Measurements from ENCODE around the gene PBRM1. TPM values are rescaled to one million over a fixed set of nuclear protein-coding genes. Genes with fewer than 3 reads are reported as not detected.

The PBRM1 gene
- polyA plus RNA-seq, 1 donor: 37.5 TPM

DNA sequence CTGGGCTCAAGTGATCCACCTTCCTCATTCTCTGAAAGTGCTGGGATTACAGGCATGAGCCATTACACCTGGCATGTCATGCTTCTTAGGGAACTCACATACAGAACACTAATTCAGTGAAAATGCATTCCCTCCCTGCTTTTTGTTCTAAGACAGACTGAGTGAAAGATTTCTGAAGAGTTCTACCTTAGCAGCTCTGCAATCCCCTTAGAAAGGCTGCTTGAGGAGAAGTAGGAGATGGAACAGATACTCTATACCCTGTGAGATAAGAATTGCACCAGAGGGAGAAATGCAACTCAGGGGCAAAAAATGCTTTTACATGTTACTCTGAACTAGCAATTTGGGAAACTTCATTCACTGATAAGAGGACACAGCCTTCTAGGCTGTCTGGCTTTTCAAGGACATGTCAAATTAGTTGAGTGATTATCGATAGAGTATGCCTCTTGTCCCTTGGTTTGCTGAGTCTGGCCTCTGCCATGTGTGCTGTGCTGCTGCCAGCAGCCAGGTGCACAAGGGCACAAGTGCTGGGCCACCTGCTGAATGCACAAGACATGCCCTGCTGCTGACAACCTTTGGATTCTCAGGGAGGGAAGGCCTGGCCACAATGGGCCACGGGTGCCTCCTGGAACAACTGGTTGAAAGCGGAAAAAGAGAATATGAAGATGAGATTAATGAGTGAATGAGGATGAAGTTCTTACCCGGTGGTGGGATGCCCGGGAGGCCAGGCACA is 131.5 kb downstream of the PBRM1 start:
- H3K36me3 ChIP-seq (ENCODE audit: control insufficient read depth, insufficient read depth, low read length): peaks cover 75% of the 10 kb centered on the region
- DNase-seq: no peak
- H3K4me1 ChIP-seq (ENCODE audit: control insufficient read depth, insufficient read depth, low read length): no peaks in the 10 kb centered on the region
- H3K9me3 ChIP-seq (ENCODE audit: control insufficient read depth, low read depth, low read length): no peaks in the 10 kb centered on the region
- H3K27me3 ChIP-seq (ENCODE audit: control insufficient read depth, insufficient read depth, low read length): no peaks in the 10 kb centered on the region
- no peak overlapping the region for H3K27ac ChIP-seq (ENCODE audit: low read length)
- 90% methylated on average over 2 of the region's 5 CpGs for WGBS (ENCODE audit: insufficient coverage, low lambda C conversion rate)
- no peak overlapping the region for H3K4me3 ChIP-seq (ENCODE audit: low read length)

DNA sequence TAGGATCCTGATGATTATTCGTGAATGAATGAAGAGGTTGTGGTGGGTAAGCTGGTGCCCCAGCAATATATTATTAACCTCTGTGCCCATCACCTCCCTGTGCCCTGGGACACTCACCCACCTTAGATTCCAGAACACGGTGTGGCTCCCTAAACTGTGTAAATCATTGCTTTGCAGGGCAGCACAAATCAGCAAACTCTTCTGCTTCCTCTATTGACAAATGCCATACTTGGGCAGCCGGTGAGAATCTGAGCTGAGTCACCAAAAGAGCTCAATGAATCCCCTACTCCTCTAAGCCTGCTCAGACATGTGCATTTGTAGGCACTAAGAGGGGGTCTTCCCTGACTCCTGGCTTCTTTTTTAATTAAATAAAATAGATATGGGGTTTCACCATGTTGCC is 133.6 kb downstream of the PBRM1 start:
- DNase-seq: no peak
- Histone ChIP-seq H3K4me1 (ENCODE audit: control insufficient read depth, insufficient read depth, low read length) (no peaks in the 10 kb centered on the region), H3K36me3 (ENCODE audit: control insufficient read depth, insufficient read depth, low read length) (peaks cover 68% of the 10 kb centered on the region), H3K9me3 (ENCODE audit: control insufficient read depth, low read depth, low read length) (no peaks in the 10 kb centered on the region), H3K4me3 (ENCODE audit: low read length) (no peak overlapping the region), H3K27ac (ENCODE audit: low read length) (no peak overlapping the region), H3K27me3 (ENCODE audit: control insufficient read depth, insufficient read depth, low read length) (no peaks in the 10 kb centered on the region)
- no CpG with 5 or more reads among the region's 3 CpGs for WGBS (ENCODE audit: insufficient coverage, low lambda C conversion rate)

DNA sequence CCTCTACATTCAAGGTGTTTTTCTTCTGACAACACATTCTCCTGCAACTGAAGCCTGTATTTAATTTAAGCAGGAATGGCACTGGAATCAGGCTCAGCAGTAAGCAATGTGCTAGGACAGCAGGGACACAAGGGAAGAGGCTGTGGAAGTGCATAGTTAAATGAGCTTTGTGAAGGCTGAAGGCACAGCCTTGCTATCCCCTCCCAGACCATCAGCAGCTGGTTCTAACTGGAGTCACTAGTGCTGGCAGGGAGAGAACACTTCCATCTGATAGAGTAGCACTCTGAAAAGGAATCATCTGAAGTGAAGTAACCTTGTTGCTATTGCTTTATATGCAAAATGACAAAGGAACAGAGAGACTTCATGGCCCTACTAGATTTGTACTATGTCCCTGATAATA is 134.6 kb downstream of the PBRM1 start:
- H3K36me3 ChIP-seq (ENCODE audit: control insufficient read depth, insufficient read depth, low read length): peaks cover 64% of the 10 kb centered on the region
- H3K27me3 ChIP-seq (ENCODE audit: control insufficient read depth, insufficient read depth, low read length): no peaks in the 10 kb centered on the region
- DNase-seq: no peak
- no peak overlapping the region for H3K4me3 ChIP-seq (ENCODE audit: low read length)
- no peak overlapping the region for H3K27ac ChIP-seq (ENCODE audit: low read length)
- H3K9me3 ChIP-seq (ENCODE audit: control insufficient read depth, low read depth, low read length): no peaks in the 10 kb centered on the region
- no peaks in the 10 kb centered on the region for H3K4me1 ChIP-seq (ENCODE audit: control insufficient read depth, insufficient read depth, low read length)

DNA sequence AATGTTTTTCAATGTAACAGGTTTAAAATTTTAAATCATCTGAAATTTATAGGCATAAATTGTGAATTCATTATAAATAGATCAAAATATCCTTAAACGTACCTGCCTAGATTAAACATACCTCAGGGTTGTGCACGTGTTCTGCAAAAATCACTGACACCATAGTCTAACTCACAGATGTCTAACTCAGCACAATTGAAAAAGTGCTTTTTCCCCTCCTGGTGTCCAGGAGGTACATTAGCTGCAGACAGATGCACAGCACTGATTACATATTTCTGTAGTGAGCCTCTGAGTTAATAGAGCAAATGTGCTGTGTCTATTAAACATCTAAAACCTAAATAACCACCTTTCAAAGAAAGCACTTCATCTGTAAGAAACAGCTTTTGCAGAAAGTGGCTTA is 138.6 kb downstream of the PBRM1 start:
- DNase-seq: no peak
- Histone ChIP-seq H3K9me3 (ENCODE audit: control insufficient read depth, low read depth, low read length) (no peaks in the 10 kb centered on the region), H3K4me1 (ENCODE audit: control insufficient read depth, insufficient read depth, low read length) (no peaks in the 10 kb centered on the region), H3K4me3 (ENCODE audit: low read length) (no peak overlapping the region), H3K27ac (ENCODE audit: low read length) (no peak overlapping the region), H3K36me3 (ENCODE audit: control insufficient read depth, insufficient read depth, low read length) (peaks cover 45% of the 10 kb centered on the region), H3K27me3 (ENCODE audit: control insufficient read depth, insufficient read depth, low read length) (no peaks in the 10 kb centered on the region)
- WGBS (ENCODE audit: insufficient coverage, low lambda C conversion rate): no CpG with 5 or more reads among the region's 2 CpGs

DNA sequence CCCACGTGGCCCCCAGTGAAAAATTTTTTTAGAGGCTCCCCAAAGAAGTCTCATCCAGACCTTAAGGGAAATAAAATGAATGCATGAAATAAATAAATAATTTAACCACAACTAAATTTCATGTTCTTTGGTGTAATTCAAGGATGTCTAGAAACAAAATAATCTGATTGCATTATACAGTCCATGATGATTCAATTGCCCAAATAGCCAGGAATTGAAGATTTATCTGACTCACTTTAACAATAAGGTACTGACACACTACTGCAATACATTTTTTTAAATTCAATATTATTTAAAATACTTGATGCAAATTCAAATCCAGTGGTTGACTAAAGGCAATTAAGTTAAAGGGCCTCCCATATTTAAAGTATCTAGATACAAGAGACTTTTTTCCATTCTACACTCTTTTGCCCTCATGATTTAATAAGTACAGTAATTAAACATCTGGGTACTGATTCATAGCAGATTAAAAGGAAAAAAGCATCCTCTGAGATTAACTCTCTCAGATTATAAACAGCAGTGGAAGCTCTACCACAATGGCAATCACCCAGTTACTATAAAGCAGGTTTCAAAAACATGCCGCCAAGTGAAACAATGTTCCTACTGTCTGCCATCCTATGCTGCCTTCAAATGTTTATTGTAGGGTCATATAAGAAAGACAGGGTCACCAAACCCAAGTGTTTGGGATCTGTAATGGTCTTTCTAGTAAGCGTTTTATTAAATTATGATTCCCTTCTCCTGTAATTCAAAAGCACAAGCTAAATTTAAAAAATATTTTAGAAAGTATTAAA is 139.4 kb downstream of the PBRM1 start:
- no peak overlapping the region for H3K27ac ChIP-seq (ENCODE audit: low read length)
- WGBS (ENCODE audit: insufficient coverage, low lambda C conversion rate): 71% methylated on average over 1 of the region's 3 CpGs
- no peaks in the 10 kb centered on the region for H3K4me1 ChIP-seq (ENCODE audit: control insufficient read depth, insufficient read depth, low read length)
- H3K36me3 ChIP-seq (ENCODE audit: control insufficient read depth, insufficient read depth, low read length): peaks cover 38% of the 10 kb centered on the region
- H3K9me3 ChIP-seq (ENCODE audit: control insufficient read depth, low read depth, low read length): no peaks in the 10 kb centered on the region
- H3K27me3 ChIP-seq (ENCODE audit: control insufficient read depth, insufficient read depth, low read length): no peaks in the 10 kb centered on the region
- no peak overlapping the region for H3K4me3 ChIP-seq (ENCODE audit: low read length)
- DNase-seq: no peak

DNA sequence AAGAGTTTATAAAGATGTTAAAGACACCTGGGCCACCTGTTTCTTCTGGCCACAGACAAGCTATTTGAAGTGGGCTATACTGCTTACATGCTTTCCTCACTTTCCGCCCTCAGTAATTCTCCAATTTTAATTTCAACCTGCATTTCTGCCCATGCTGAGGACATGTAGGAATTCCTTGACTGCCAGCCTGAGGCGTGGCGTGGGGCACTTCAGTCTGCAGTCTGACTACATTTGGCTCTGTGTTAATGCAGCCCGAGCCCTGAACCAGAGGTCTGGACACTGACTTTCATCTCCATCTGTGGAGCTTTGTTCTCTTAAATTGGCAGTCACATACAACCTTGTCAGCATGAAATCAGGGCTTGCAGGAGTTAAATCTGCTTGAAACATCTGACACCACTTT is 140.8 kb downstream of the PBRM1 start:
- peaks cover 32% of the 10 kb centered on the region for H3K36me3 ChIP-seq (ENCODE audit: control insufficient read depth, insufficient read depth, low read length)
- no peak for DNase-seq

DNA sequence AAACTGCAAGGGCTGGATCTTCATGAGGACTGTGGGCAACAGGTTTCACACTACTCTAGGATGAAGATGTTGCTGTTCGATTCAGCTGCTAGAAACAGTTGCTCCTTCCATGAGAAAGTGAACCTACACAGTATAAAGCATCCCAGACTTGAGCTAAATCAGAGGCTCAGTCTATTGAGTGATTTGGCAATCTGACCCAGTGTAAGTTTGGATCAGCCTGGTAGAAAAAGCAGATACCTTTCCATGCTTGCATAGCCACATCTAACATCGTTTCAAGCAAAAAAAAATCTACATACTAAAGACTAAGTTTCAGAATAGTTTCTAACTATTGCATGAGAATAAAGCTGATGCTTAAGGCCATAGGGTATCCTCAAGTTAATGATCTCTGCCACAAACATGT is 144.7 kb downstream of the PBRM1 start:
- no peak for DNase-seq
- no peaks in the 10 kb centered on the region for H3K9me3 ChIP-seq (ENCODE audit: control insufficient read depth, low read depth, low read length)
- H3K27ac ChIP-seq (ENCODE audit: low read length): no peak overlapping the region
- H3K36me3 ChIP-seq (ENCODE audit: control insufficient read depth, insufficient read depth, low read length): peaks cover 11% of the 10 kb centered on the region
- H3K27me3 ChIP-seq (ENCODE audit: control insufficient read depth, insufficient read depth, low read length): no peaks in the 10 kb centered on the region
- H3K4me1 ChIP-seq (ENCODE audit: control insufficient read depth, insufficient read depth, low read length): peaks cover 12% of the 10 kb centered on the region
- no peak overlapping the region for H3K4me3 ChIP-seq (ENCODE audit: low read length)
- no CpG with 5 or more reads among the region's 2 CpGs for WGBS (ENCODE audit: insufficient coverage, low lambda C conversion rate)

More for the DNA sequence above, 140.8 kb downstream of the PBRM1 start:
- Histone ChIP-seq H3K9me3 (ENCODE audit: control insufficient read depth, low read depth, low read length) (no peaks in the 10 kb centered on the region), H3K27me3 (ENCODE audit: control insufficient read depth, insufficient read depth, low read length) (no peaks in the 10 kb centered on the region), H3K4me1 (ENCODE audit: control insufficient read depth, insufficient read depth, low read length) (no peaks in the 10 kb centered on the region), H3K27ac (ENCODE audit: low read length) (no peak overlapping the region), H3K4me3 (ENCODE audit: low read length) (no peak overlapping the region)
- 86% methylated on average over 1 of the region's 4 CpGs for WGBS (ENCODE audit: insufficient coverage, low lambda C conversion rate)

DNA sequence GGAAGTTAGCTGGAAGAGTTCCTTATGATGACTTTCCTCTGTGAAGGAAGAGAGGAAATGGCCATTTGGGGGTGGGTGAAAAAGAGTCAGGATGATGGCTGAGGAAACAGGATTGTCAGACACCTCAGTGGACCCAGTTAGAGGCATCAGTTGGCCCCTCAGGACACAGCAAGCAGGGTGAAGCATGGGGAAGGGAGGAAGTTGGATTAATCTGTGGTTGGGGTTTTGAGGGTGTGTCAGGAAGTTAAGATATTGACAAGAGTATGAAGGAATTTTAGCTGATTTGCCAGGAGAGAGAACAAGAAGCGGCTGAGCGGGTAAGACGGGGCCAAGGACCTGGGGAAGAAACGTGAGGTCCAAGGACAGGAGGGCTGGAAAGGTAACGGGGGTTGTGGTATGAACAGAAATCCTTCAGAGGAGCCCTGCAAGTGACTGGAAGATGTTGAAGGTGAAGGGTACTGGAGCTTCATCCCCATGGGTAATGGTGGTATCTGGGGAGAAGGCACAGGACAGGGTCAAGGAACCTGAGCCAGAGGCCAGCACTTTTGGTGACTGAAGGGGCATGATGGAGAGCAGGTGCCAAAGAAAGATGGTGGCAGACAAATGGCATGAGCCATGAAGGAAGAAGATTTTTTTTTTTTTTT is 146.6 kb downstream of the PBRM1 start:
- Histone ChIP-seq H3K36me3 (ENCODE audit: control insufficient read depth, insufficient read depth, low read length) (peaks cover 7% of the 10 kb centered on the region), H3K27ac (ENCODE audit: low read length) (no peak overlapping the region), H3K4me3 (ENCODE audit: low read length) (no peak overlapping the region), H3K9me3 (ENCODE audit: control insufficient read depth, low read depth, low read length) (peaks cover 2% of the 10 kb centered on the region), H3K27me3 (ENCODE audit: control insufficient read depth, insufficient read depth, low read length) (no peaks in the 10 kb centered on the region), H3K4me1 (ENCODE audit: control insufficient read depth, insufficient read depth, low read length) (peaks cover 22% of the 10 kb centered on the region)
- no peak for DNase-seq
- 97% methylated on average over 5 of the region's 5 CpGs for WGBS (ENCODE audit: insufficient coverage, low lambda C conversion rate)

DNA sequence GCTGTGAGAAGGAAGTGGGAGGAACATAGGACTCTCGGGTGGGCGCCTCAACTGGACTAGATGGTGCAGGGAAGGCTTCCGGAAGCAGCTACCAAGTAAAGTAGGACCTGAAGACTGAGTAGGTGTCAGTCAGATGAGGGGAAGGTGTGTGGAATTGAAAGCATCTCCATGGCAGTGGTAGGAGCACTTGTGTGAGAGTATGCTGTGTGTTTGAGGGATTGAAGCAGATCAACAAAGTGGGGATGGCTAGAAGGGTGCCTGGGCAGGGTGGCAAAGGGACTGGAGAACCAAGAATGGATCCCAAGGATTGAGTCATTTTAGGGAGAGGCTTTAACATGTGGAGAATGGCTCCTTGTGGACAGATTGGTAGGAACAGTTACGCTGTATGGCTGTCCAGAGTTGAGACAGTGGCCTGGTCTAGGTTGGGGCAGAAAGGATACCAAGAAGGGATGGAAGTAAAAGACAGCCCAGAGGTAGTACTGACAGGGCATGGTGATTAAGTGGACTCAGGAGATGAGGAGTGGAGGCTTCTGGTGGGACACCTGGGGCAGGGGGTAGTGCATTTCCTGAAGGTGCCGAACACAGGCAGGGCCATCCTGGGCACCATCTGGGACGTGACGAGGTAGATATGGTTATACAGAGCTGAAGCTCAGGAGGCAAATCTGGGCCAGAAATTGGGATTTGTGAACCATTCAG is 147.8 kb downstream of the PBRM1 start:
- H3K9me3 ChIP-seq (ENCODE audit: control insufficient read depth, low read depth, low read length): peaks cover 3% of the 10 kb centered on the region
- peaks cover 7% of the 10 kb centered on the region for H3K36me3 ChIP-seq (ENCODE audit: control insufficient read depth, insufficient read depth, low read length)
- WGBS (ENCODE audit: insufficient coverage, low lambda C conversion rate): 10% methylated on average over 2 of the region's 7 CpGs
- H3K27ac ChIP-seq (ENCODE audit: low read length): peak overlapping the region; percentile 64
- H3K4me1 ChIP-seq (ENCODE audit: control insufficient read depth, insufficient read depth, low read length): peaks cover 24% of the 10 kb centered on the region
- DNase-seq: no peak
- H3K27me3 ChIP-seq (ENCODE audit: control insufficient read depth, insufficient read depth, low read length): no peaks in the 10 kb centered on the region
- H3K4me3 ChIP-seq (ENCODE audit: low read length): peak overlapping the region; percentile 60

DNA sequence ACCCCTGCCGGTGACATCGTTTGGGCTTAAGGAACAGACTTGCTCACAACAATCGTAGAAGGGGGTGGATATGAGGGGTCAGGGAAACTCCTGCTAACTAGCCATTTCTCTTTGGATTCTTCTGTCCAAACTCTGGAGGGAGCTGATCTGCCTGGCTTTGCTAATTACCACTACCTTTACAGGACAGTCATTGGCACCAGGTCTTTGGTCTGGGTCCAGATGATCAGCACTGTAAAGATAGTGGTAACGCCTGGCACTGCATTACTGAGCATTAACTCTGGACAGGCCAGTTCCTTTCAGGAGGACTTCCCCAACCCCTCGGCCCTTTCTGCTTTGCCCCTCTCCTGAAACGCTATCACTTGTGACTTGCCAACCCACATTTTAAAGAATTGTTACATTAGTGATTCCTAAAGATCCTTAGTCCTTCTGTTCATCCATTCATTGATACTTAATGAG is 148.5 kb downstream of the PBRM1 start:
- no peak for DNase-seq
- Histone ChIP-seq H3K9me3 (ENCODE audit: control insufficient read depth, low read depth, low read length) (peaks cover 3% of the 10 kb centered on the region), H3K4me3 (ENCODE audit: low read length) (peak overlapping the region; percentile 60), H3K4me1 (ENCODE audit: control insufficient read depth, insufficient read depth, low read length) (peaks cover 31% of the 10 kb centered on the region), H3K27ac (ENCODE audit: low read length) (peak overlapping the region; percentile 64), H3K36me3 (ENCODE audit: control insufficient read depth, insufficient read depth, low read length) (peaks cover 7% of the 10 kb centered on the region), H3K27me3 (ENCODE audit: control insufficient read depth, insufficient read depth, low read length) (no peaks in the 10 kb centered on the region)
- WGBS (ENCODE audit: insufficient coverage, low lambda C conversion rate): 0% methylated on average over 1 of the region's 6 CpGs
